ENCODE results near the gene CYP4F12.

The CYP4F12 gene, protein sequence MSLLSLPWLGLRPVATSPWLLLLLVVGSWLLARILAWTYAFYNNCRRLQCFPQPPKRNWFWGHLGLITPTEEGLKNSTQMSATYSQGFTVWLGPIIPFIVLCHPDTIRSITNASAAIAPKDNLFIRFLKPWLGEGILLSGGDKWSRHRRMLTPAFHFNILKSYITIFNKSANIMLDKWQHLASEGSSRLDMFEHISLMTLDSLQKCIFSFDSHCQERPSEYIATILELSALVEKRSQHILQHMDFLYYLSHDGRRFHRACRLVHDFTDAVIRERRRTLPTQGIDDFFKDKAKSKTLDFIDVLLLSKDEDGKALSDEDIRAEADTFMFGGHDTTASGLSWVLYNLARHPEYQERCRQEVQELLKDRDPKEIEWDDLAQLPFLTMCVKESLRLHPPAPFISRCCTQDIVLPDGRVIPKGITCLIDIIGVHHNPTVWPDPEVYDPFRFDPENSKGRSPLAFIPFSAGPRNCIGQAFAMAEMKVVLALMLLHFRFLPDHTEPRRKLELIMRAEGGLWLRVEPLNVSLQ

DNA sequence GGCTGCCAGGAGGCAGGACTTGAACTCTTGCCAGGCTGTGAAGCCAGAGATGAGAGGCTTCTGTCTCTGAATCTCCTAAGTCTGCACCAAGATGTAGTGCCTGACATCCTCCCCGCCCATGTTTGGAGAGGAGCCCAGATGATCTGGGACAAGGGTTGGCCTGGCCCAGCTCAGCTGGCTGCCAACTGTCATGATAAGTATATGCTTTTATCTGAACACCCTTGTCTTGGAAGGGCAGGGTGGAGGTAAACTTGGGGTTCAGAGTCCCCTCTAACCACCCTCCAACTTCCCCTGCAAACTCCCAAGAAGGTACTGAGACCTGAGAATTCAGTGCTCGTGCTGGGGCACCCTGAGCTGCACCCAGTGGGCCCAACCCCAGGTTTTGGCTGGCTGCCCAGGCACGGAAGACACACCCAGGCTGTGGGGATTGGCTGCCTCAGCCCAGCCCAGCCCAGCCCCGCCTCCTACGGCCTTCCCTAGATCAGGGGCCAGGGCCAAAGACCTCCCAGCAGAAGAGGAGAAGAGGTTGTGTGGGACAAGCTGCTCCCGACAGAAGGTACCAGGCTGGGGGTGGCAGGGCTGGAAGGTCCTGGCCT, at the start of gene CYP4F12:
TSS of gene CYP4F12 (plus strand) at position 508 of the 596 bp plus-strand sequence. CDS start 443 bp downstream, outside the sequence.
- H3K4me3 ChIP-seq (ENCODE audit: low read length): peak within 1 kb of the TSS; percentile 1
- peak; percentile 39 for DNase-seq (ENCODE audit: low read depth)
- no peak for TF ChIP-seq CTCF (IDR thresholded peaks at IDR 0.05; ENCODE audit: insufficient read depth, low read depth, low read length, missing control alignments)

- no peak for DNase-seq (ENCODE audit: low read depth)
- H3K4me3 ChIP-seq (ENCODE audit: low read length): no peak overlapping the region
- no peak for TF ChIP-seq CTCF (IDR thresholded peaks at IDR 0.05; ENCODE audit: insufficient read depth, low read depth, low read length, missing control alignments)
Measured at GRCh38 chr19:15623711-15624318, 49.1 kb upstream of the CYP4F12 start.

- H3K4me3 ChIP-seq (ENCODE audit: low read length): no peak overlapping the region
- DNase-seq (ENCODE audit: low read depth): no peak
- no peak for TF ChIP-seq CTCF (IDR thresholded peaks at IDR 0.05; ENCODE audit: insufficient read depth, low read depth, low read length, missing control alignments)
Measured at GRCh38 chr19:15628236-15629002, 44.5 kb upstream of the CYP4F12 start.

DNA sequence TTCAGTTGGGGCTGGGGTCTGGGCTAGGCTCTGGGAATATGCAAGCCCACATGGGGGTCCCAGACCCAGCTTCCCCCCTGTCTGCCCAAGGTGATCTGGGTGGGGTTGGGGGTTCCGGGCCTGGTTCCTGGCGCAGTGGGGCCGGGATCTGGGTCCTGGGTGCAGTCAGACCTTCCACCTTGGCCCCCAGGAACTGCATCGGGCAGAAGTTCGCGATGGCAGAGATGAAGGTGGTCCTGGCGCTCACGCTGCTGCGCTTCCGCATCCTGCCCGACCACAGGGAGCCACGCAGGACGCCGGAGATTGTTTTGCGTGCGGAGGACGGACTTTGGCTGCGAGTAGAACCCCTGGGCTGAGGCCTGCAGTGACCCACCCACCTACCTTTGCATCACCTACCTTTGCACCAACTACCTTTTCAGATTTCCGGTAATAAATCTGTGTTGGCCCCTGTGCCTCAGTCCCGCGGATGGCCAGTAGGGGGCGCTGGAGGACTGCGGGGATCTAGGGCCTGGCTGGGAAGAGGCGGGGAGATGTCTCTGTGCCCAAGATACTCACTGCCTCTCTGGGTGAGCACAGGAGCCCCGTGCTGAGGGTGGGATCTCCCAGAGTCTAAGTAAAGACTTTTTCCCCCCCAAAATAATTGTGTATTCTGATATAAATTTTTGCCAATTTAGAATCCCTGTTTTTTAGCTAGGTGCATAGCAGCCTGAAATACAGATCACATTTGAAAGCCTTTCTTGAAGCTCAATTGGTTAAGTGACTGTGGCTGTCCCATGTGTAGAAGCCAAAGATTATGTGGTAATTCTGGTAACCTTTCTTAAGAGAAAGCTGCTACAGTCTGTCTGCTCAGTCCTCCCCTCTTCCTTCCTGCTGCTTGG, 43.6 kb upstream of the CYP4F12 start:
- peak; percentile 87 for TF ChIP-seq CTCF (IDR thresholded peaks at IDR 0.05; ENCODE audit: insufficient read depth, low read depth, low read length, missing control alignments)
- no peak overlapping the region for H3K4me3 ChIP-seq (ENCODE audit: low read length)
- DNase-seq (ENCODE audit: low read depth): peak; percentile 75

- no peak for DNase-seq (ENCODE audit: low read depth)
- no peak overlapping the region for H3K4me3 ChIP-seq (ENCODE audit: low read length)
- peak; percentile 45 for TF ChIP-seq CTCF (IDR thresholded peaks at IDR 0.05; ENCODE audit: insufficient read depth, low read depth, low read length, missing control alignments)
Measured at GRCh38 chr19:15631817-15632216, 41.1 kb upstream of the CYP4F12 start.
